Raji (cell line): Measurements from ENCODE around the gene NDUFS8.

Experiments
- POLR2A ChIP-seq: IDR thresholded peaks from 2 replicates; pipeline ENCODE4 v1.6.1; 2011; ENCODE audit warnings: low read depth, low read length, control low read depth; ENCODE audit not compliant: insufficient read depth

Gene NDUFS8

GRCh38 chr11:68077617-68078582 is 47.4 kb downstream of the NDUFS8 start:
- no peak for TF ChIP-seq POLR2A

GRCh38 chr11:68080860-68081259 is 50.4 kb downstream of the NDUFS8 start:
- TF ChIP-seq POLR2A: no peak

- no peak for TF ChIP-seq POLR2A
Measured at GRCh38 chr11:68081691-68082090, 51.2 kb downstream of the NDUFS8 start.

GRCh38 chr11:68082481-68082880 is 52.0 kb downstream of the NDUFS8 start:
- no peak for TF ChIP-seq POLR2A

GRCh38 chr11:68083517-68083916 is 53.0 kb downstream of the NDUFS8 start:
- no peak for TF ChIP-seq POLR2A
